Mammary epithelial cell (primary cell): ENCODE results near the gene H2BK1.

ENCODE experiments used
- CTCF ChIP-seq, 2 donors: IDR thresholded peaks in 1 of 2; conservative IDR thresholded peaks in 1 of 2; 2 replicates each; pipeline ENCODE4 v1.5.1; 2011 to 2012; ENCODE audit warnings: inconsistent platforms in 2 of 2, low read length in 2 of 2, mild to moderate bottlenecking in 2 of 2, control low read depth in 1 of 2, low read depth in 1 of 2; ENCODE audit not compliant: insufficient read depth in 1 of 2; ENCODE audit errors: extremely low read depth in 1 of 2
- EZH2 ChIP-seq: IDR thresholded peaks from 2 replicates; pipeline ENCODE4 v1.6.1; 2012; ENCODE audit warnings: low read length, inconsistent platforms, borderline replicate concordance

- TF ChIP-seq EZH2 (no peak), CTCF (conservative IDR thresholded peaks at IDR 0.05 in 1 of 2, IDR thresholded peaks at IDR 0.05 in 1 of 2; ENCODE audit: extremely low read depth in 1 of 2, insufficient read depth in 1 of 2, low read depth in 1 of 2, low read length in 2 of 2) (no peak)
Observed at GRCh38 chr7:151201344-151201743, 8.9 kb downstream of the H2BK1 start.
